Fibroblast of mammary gland (primary cell): ENCODE measurements around the gene ATOSB.

Source experiments
- DNase-seq: peaks from one replicate; pipeline ENCODE4 v3.0.0-alpha.2; 2010; ENCODE audit warnings: low read depth
- H3K4me3 ChIP-seq: 2 replicates; pipeline ENCODE4 v1.5.1; 2011; ENCODE audit warnings: low read depth, mild to moderate bottlenecking, low read length, moderate library complexity; ENCODE audit not compliant: control insufficient read depth
- TF ChIP-seq, protein P1 (sequence below): conservative IDR thresholded peaks from 2 replicates; pipeline ENCODE4 v1.5.1; 2011; ENCODE audit warnings: low read depth, low read length, inconsistent platforms; ENCODE audit not compliant: control insufficient read depth, insufficient read depth

ATOSB gene

DNA sequence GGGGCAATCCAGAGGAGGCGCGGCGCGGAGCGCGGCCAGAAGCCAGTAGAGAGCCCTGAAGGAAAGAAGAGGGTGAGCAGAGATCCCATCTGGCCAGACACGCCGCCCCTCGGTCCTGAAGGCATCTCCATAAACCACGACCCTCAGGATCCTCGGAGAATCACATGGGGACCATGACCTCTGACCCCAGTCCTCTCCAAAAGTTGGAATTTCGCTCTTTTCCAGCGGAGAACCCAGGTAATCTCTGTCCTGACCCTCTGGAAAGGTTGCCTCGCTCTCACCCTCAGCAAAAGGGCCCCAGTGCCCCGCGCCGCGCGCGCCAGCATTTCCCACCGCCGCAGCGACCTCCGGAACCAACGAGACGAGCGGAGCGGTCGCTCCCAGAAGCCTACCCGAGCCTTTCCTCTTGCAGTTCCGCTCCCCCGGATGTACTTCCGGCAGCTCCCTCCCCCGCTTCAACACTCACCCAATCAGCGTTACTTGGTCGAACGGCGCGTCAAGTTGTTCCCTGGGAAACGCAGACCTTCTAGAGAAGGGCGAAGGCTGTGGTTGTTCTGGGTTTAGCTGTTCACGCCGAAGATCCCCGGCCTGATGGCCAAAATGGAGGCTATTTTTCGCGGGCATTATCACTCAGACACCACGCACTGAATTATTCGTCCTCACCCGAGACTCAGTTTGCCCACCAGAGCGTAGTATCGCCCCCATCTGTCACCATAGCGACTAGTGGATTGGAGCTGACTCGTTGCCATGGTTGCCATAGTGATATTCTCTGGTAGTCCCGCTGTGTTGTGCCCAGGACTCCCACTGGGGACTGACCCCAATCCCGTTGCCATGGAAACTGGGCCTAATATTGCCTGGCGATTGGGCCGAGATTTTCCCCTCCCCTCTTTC is 12.6 kb downstream of the ATOSB start, which contains the start of gene STOML2:
STOML2 (minus strand) TSS at position 363 of the 891 bp plus-strand sequence; CDS start at position 326, 37 bp downstream.
- DNase-seq = peak; percentile 97
- TF ChIP-seq, protein P1, sequence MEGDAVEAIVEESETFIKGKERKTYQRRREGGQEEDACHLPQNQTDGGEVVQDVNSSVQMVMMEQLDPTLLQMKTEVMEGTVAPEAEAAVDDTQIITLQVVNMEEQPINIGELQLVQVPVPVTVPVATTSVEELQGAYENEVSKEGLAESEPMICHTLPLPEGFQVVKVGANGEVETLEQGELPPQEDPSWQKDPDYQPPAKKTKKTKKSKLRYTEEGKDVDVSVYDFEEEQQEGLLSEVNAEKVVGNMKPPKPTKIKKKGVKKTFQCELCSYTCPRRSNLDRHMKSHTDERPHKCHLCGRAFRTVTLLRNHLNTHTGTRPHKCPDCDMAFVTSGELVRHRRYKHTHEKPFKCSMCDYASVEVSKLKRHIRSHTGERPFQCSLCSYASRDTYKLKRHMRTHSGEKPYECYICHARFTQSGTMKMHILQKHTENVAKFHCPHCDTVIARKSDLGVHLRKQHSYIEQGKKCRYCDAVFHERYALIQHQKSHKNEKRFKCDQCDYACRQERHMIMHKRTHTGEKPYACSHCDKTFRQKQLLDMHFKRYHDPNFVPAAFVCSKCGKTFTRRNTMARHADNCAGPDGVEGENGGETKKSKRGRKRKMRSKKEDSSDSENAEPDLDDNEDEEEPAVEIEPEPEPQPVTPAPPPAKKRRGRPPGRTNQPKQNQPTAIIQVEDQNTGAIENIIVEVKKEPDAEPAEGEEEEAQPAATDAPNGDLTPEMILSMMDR = no peak
- H3K4me3 ChIP-seq = peak within 1 kb of the TSS; percentile 87

DNA sequence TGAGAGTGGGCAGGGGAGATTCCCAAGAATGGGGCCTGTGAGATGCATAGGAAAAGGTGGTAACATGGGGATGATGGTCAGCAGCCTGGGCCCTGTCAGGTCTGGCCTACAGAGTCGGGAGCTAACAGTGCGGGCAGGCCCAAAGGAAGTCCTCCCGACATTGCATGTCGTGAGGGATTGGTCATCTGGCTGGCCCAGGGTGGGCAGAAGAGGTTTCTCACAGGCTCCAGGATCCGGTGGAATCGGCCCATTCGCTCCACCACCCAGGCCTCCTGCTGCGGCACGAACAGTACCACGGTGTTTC is 13.2 kb downstream of the ATOSB start:
- peak; percentile 17 for DNase-seq

DNA sequence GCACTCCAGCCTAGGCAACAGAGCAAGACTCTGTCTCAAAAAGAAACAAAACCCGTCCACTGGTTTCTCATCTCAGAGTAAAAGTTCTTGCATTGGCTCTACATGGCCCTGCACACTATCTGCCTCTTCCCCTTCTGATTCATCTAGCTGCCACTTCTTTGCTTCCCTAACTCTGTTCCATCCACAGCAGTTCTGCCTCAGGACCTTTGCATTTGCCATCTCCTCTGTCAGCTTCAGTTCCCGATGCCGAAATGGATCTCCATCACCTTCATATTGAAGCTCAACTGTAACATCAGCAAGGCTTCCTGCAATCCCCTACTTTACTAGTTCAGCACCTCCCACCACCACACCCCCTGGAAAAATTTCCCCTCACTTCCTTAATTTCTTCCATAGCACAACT is 18.1 kb downstream of the ATOSB start:
- TF ChIP-seq, protein P1 = no peak
- no peak overlapping the region for H3K4me3 ChIP-seq
- DNase-seq = no peak

More for the DNA sequence above, 13.2 kb downstream of the ATOSB start:
- peak overlapping the region; percentile 87 for H3K4me3 ChIP-seq
- TF ChIP-seq, protein P1 = no peak

DNA sequence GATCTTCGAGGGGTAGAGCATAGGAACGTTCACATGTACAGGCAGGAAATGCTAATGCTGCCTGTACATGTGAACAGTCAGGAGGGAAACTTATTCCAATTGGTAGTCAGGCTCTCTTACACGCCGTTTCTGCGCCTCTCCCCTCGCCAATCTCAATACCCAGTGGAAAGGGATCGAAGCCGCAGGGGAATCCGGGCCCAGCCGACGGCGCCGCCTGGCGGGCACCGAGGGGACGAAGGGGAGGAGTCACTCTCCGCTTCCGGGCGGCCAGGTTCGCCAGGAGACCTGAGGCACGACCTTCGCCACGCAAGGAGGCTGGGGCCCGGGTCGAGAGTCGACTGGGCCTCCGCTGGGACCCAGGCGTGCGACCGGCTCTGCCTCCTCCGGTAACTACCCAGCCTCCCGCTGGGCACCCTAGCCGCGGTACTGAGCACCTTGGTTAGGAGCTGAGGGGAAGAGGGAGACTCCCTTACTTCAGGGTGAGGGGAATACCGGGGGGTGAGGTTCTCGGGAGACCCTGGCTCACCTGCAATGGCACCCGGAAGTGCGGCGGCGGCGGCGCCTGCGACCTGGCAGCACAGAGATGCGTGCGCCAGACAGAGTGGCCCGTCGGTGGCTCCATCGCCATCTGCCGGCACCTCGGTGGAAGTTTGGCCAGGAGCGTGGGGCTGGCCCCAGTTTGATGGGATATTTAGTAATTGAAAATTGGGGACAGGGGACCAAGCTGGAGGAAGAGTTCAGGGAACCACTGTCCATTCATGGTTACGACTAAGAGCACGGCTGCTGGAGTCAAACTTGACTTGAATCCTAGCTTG is 19.4 kb downstream of the ATOSB start, which contains the start of gene PIGO:
PIGO (minus strand) TSS at position 557 of the 815 bp plus-strand sequence. CDS start 1,026 bp downstream, outside the sequence.
- H3K4me3 ChIP-seq = peak within 1 kb of the TSS; percentile 99
- TF ChIP-seq, protein P1 = peak; percentile 83

DNA sequence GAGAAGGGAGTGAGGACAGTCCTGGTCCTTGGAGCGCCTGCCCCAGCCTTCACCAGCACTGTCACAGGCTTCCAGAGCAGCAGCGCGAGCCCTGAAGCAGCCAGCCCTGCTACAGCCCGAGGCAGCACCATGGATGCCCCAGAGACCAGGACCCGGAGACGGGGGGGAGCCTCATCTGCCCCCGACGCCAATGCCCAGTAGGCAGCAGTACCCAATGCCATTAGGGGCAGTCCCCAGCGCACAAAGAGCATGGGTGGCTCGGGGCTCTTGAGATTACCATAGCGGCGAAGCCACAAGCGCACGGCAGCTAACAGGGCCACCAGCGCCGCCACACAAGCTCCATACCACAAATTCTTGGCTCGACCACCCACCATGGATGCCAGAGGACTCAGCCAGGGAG is 24.1 kb downstream of the ATOSB start:
- TF ChIP-seq, protein P1 = no peak
- no peak for DNase-seq
- no peak overlapping the region for H3K4me3 ChIP-seq

More for the DNA sequence above, 19.4 kb downstream of the ATOSB start, which contains the start of gene PIGO:
- DNase-seq = peak; percentile 74

DNA sequence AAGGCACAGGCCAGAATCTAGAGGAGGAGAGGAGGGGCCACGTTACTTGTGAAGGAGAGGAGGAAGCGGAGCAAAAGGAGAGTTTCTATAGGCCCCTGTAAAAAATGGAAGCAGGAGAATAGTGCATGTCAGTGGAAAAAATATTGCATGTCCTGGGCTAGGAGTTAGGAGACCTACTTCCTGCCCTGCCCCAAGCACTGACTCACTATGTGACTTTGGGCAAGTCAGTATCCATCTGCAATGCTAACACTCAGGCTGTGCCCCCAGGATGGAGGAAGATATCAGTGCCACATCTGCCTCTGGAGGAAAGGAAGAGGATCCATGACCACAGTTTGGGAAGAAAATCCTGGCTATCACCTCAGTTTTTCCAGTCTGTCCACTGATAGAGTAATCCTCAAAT is 26.2 kb downstream of the ATOSB start:
- no peak overlapping the region for H3K4me3 ChIP-seq
- TF ChIP-seq, protein P1 = no peak
- no peak for DNase-seq
